Endothelial cell (in vitro differentiated cells): ENCODE measurements around the gene FUZ. TPM values are rescaled to one million over a fixed set of nuclear protein-coding genes. Genes with fewer than 3 reads are reported as not detected.

Experiments
- DNase-seq: peaks from one replicate; pipeline ENCODE4 v3.0.0; 2021; ENCODE audit warnings: low spot score
- H3K27ac Mint-ChIP-seq: one replicate; pipeline ENCODE4 v1.8.0; 2021; ENCODE audit warnings: mixed read lengths, inconsistent platforms; ENCODE audit not compliant: unreplicated experiment
- H3K27me3 Mint-ChIP-seq: one replicate; pipeline ENCODE4 v1.8.0; 2021; ENCODE audit warnings: mild to moderate bottlenecking, moderate library complexity, mixed read lengths, inconsistent platforms; ENCODE audit not compliant: unreplicated experiment
- H3K36me3 Mint-ChIP-seq: one replicate; pipeline ENCODE4 v1.8.0; 2021; ENCODE audit warnings: mild to moderate bottlenecking, low read depth, mixed read lengths, inconsistent platforms; ENCODE audit not compliant: unreplicated experiment
- H3K4me1 Mint-ChIP-seq: one replicate; pipeline ENCODE4 v1.8.0; 2021; ENCODE audit warnings: mild to moderate bottlenecking, mixed read lengths, inconsistent platforms; ENCODE audit not compliant: unreplicated experiment
- H3K4me3 Mint-ChIP-seq: one replicate; pipeline ENCODE4 v1.8.0; 2021; ENCODE audit warnings: mild to moderate bottlenecking, mixed read lengths, inconsistent platforms; ENCODE audit not compliant: unreplicated experiment
- H3K9me3 Mint-ChIP-seq: one replicate; pipeline ENCODE4 v1.8.0; 2021; ENCODE audit warnings: mixed read lengths, inconsistent platforms; ENCODE audit not compliant: unreplicated experiment
- CTCF ChIP-seq: fragments of 200-600 bp; sonication (generic); IDR thresholded peaks from one replicate; pipeline ENCODE4 v1.5.0; 2021; ENCODE audit warnings: antibody characterized with exemption; ENCODE audit not compliant: unreplicated experiment
- total RNA-seq: library from RNA; stranded (reverse); fragmentation: NEBNext Ultra II Directional; extraction: Animal tissue kit (Norgen Biotek cat#: 25700); gene quantifications from one replicate; pipeline ENCODE4 v1.2.1, GENCODE V29; 2021; ENCODE audit not compliant: unreplicated experiment

The FUZ gene
- total RNA-seq, 1 donor from 2014 or later: 15.6 TPM

- peak overlapping the region; percentile 100 for H3K27ac Mint-ChIP-seq
- no peaks in the 10 kb centered on the region for H3K9me3 Mint-ChIP-seq
- peak; percentile 51 for DNase-seq
- H3K27me3 Mint-ChIP-seq: peaks cover 20% of the 10 kb centered on the region
- H3K4me1 Mint-ChIP-seq: peaks cover 21% of the 10 kb centered on the region
- peaks cover 17% of the 10 kb centered on the region for H3K36me3 Mint-ChIP-seq
- peak overlapping the region; percentile 98 for H3K4me3 Mint-ChIP-seq
- no peak for TF ChIP-seq CTCF
Measured at GRCh38 chr19:49818649-49819370, 5.7 kb upstream of the FUZ start.

GRCh38 chr19:49817964-49818648 is 5.0 kb upstream of the FUZ start, which contains the start of gene MED25:
TSS of gene MED25 (plus strand) at chr19:49818289. CDS start at chr19:49818342, 53 bp downstream.
- Mint-ChIP-seq H3K27ac (peak within 1 kb of the TSS; percentile 100), H3K4me1 (peaks cover 22% of the 10 kb centered on the region), H3K36me3 (peaks cover 12% of the 10 kb centered on the region), H3K4me3 (peak within 1 kb of the TSS; percentile 98), H3K9me3 (no peaks in the 10 kb centered on the region), H3K27me3 (peaks cover 20% of the 10 kb centered on the region)
- DNase-seq: peak; percentile 88
- TF ChIP-seq CTCF: no peak

GRCh38 chr19:49816590-49816989 is 3.5 kb upstream of the FUZ start:
- H3K36me3 Mint-ChIP-seq: peaks cover 9% of the 10 kb centered on the region
- no peak for DNase-seq
- peak overlapping the region; percentile 82 for H3K27ac Mint-ChIP-seq
- H3K4me1 Mint-ChIP-seq: peaks cover 34% of the 10 kb centered on the region
- no peak overlapping the region for H3K4me3 Mint-ChIP-seq
- no peaks in the 10 kb centered on the region for H3K9me3 Mint-ChIP-seq
- no peak for TF ChIP-seq CTCF
- H3K27me3 Mint-ChIP-seq: peaks cover 30% of the 10 kb centered on the region

GRCh38 chr19:49814010-49814409 is 918 bp upstream of the FUZ start:
- no peak overlapping the region for H3K4me3 Mint-ChIP-seq
- no peaks in the 10 kb centered on the region for H3K36me3 Mint-ChIP-seq
- no peaks in the 10 kb centered on the region for H3K9me3 Mint-ChIP-seq
- TF ChIP-seq CTCF: no peak
- peaks cover 30% of the 10 kb centered on the region for H3K27me3 Mint-ChIP-seq
- H3K4me1 Mint-ChIP-seq: peaks cover 34% of the 10 kb centered on the region
- H3K27ac Mint-ChIP-seq: peak overlapping the region; percentile 100
- DNase-seq: no peak

- no peak for TF ChIP-seq CTCF
- peak overlapping the region; percentile 94 for H3K4me3 Mint-ChIP-seq
- peaks cover 3% of the 10 kb centered on the region for H3K36me3 Mint-ChIP-seq
- peak overlapping the region; percentile 100 for H3K27ac Mint-ChIP-seq
- peaks cover 27% of the 10 kb centered on the region for H3K27me3 Mint-ChIP-seq
- DNase-seq: no peak
- no peaks in the 10 kb centered on the region for H3K9me3 Mint-ChIP-seq
- peaks cover 27% of the 10 kb centered on the region for H3K4me1 Mint-ChIP-seq
Measured at GRCh38 chr19:49812452-49812996, 568 bp downstream of the FUZ start.
